ENCODE results near the gene GP9.
"Not testable (repeated sequence)": the region's sequence is repeated elsewhere in the genome, so short reads cannot be mapped to it uniquely, and the experiment has no call there.

GP9 gene

GRCh38 chr3:129069313-129070085 is 8.9 kb downstream of the GP9 start:
- not testable (repeated sequence) for DNase-seq

DNA sequence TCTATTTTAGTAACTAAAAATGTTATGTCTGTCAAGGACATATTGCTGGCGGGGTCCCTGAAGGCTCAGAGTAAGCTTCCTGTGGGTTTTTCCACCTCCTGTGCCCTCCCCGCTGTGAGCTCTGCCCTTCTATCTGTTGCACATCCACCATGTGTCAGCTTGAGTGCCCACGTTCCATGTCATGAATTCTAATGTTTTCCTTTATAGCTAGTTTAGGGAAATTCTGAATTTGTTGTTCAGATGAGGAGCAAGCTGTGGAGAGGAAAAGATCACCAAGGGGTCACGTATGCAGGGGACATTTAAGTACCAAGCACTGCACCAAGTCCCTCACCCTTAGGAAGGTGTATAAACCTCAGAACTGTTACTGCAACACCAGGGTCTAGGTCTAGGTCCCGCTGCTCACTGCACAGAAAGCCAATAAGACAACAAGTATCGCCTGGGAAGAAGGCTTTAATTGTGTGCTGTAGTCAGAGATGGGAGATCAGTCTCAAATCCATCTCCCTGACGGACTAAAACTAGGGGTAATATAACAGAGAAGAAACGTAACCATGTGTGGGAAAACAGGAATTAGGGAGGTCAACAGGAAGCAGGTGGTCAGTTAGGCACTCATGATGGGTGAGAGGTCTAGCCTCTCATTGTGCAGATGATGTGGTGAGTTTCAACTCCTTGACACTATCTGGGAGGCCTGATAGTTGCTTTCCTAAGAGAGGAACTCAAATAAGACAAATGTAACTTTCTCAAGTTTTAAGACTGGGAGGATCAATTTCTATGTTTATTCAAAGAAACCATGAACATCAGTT is 9.7 kb downstream of the GP9 start:
- DNase-seq = no peak

- DNase-seq = no peak
Observed at GRCh38 chr3:129077222-129077621, 16.6 kb downstream of the GP9 start.

DNA sequence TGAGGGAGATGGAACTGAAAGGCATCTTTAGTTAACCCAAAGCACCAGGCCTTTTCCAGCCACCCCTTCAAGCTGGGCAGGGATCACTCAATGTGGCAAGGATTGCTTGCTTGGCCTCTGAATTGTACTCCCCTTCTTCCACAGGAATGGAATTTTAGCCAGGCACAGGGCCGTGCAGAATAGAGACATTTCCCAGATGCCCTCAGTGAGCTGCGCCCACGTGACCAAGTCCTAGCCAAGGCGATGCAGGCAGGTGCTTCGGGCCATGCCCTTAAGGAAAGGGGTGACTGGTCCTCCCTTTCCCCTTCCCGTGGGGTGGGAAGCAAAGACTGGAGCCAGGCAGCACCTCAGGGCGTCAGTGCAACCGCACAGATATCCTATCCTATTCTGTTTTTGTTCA is 17.9 kb downstream of the GP9 start:
- no peak for DNase-seq

DNA sequence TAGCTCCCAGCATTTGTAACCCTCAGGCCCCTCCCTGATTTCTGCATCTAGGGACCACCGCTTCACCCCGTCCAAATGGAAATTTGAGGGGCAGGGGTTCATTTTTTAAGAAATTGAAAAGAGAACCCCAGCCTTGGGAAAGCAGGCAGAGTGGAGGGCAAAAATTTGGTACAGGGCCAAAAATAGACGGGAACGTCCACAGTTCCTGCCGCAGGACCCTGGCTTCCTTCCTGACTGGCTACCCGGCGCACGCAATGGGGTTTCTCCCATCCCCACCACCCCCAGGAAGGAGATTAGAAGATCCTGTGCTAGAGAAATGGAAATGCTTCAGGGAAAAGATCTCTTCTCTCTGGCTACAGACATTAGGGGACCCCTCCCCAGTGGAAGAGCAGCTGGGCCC is 20.9 kb downstream of the GP9 start:
- no peak for DNase-seq

- DNase-seq = no peak
Observed at GRCh38 chr3:129082026-129082425, 21.4 kb downstream of the GP9 start.

DNA sequence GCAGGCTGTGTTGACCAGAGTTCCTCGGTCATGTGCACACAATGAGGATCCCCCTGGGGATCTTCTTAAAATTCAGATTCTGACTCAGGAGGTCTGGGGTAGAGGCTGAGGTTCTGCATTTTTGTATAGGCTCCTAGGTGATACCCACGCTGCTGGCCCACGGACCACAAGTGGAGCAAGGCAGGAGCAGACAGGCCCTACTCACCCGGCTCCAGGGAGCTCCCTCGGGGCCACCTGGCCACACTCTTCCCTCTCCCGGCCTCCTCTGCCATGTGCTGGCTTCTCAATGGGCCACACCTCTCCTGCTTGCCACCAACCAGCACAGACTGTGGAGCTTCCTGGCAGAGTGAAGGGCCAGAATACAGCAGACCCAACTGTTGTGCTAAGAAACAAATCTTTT is 23.9 kb downstream of the GP9 start:
- DNase-seq = no peak

DNA sequence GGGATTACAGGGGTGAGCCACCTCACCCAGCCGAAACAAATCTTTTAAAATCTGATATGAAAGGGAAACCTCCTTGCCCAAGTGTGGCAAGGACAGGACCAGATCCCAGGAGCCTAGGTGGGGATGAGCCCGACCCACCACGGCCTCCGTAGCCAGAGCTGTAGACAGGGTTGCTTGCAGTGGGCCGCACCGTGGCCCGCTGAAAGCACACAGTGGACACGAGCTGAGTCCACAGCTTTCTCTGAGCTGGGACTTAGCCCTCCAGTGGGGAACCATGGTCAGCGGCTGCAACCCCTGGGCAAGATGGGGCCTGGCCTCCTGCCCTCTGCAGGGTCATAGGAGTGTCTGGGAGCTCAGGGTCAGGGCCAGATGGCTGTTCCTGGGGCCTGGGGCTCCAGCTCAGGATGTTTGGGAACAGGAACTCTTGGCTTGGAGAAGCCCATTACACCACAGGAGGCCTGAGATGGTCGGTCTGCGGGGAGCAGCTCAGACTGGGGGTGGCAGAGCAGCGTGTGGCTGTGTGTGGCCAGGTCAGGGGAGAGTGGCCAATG is 24.7 kb downstream of the GP9 start:
- no peak for DNase-seq

DNA sequence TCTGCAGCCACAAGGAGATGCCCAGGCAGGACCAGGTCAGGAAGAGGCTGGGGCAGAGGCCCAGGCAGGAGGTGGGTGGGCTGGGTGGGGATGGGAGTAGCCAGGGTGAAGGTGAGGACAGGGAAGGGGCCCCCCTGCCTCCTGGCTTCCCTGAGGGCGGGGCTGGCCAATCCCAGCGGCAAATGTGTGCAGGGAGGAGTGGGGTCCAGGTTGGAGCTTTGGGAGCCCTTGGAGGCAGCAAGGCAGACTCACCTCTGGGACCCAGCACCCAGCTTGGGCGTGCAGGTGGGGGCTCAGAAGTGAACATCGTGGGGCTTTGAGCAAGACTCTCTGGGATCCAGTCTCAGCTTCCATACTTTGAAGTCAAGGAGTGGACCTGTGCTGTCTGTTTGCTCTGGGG is 25.2 kb downstream of the GP9 start:
- no peak for DNase-seq

DNA sequence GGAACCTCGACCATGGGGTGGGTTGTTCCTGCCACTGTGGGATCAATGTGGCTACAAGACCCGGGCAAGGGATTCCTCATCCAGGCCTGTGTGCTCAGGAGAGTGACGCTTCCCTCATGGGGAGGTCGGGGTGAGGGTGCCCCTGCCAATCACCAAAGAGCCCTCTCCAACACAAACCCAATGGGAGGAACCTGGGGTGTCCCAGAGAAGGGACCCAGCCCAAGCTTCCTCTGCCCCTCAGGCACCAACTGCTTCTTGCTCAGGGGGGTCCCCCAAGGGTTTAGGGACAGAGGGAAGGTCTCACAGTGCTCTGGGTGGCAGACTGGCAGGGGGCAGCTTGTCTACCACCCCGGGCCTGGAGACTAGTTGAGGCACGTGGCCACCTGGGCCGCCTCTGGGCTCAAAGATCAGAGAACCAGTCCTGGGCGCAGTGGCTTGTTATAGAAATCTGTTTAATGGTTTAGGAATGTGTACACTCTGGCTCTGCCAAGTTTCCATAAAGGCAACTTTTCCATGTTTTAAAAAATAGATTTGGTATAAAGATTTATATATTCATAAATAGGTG is 26.6 kb downstream of the GP9 start:
- DNase-seq = no peak

DNA sequence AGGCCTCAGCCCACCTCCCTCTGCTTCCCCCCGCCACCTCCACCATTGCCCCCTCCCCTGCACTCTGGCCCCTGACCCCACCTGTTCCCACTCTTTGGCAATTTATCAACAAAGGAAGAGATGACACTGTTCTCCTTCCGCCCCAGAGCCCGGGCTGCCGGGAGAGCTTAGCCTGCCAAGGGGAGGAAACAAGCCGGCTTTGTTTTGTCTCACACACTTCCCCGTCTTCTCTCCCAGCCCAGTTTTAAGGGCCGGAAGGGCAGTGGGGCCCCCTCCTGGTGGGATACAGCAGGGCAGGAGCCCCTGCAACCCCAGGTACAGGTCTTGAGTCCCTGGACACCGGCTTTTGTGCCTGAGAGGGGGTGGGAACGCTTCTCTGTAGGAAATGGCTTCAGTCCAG is 27.3 kb downstream of the GP9 start:
- peak in 18 of 56 donors; percentile 8 to 60 (median 34) for DNase-seq

DNA sequence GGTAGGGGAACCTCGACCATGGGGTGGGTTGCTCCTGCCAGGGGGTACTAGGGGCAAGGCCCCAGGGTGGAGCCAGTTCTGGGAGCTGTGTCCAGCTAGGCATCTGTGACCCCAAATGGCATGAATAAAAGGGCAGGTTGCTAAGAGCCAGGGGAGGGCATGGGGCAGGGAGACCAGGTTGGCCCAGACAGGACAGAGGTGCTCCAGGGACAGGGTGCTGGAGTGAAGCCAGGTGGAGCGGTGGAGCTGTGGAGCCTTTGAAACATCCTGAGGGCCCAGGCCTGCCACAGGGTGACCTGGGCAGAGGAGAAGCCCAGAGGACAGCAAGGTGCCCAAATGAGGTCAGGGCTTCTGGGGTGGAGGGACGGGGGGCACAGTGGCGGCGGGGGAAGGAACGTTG is 27.7 kb downstream of the GP9 start:
- not testable (repeated sequence) for DNase-seq

DNA sequence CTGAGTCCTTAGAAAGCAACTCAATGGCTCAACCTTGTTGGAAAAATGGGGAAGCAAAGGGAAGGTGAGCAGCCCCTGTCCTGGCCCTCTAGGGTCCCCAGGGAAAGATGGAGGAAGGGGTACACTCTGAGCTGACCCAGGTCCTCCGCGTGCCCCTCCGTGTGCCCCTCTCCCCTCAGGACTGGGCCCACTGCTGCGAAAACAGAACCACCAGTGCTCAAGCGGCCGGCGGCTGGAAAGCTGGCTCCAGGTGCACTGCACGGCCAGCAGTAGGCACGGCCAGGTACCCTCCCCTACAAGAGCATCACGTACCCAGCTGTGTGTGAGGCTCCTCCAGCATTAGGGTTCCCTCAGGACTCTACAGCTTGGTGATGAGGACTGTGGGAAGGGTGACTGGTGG is 34.7 kb downstream of the GP9 start:
- DNase-seq = no peak

DNA sequence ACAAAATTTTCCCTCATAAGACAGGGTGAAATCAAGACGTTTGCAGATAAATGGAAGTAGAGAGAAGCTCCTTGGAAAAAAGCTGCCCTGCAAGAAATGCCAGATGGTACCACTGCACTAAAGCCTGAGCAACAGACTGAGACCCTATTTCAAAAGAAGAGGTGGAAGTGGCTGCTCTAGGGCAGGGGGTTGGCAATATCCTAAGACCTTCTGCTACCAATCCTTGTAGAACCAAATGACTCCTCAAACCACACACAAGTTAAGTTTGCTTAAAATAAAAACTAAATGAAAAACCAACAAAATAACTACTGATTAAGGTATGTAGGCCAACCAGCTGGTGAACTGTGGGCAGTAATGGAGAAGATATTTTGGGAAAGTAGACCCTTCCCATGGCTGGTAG is 39.7 kb downstream of the GP9 start:
- DNase-seq = no peak

- no peak for DNase-seq
Observed at GRCh38 chr3:129101370-129102138, 41.0 kb downstream of the GP9 start.

DNA sequence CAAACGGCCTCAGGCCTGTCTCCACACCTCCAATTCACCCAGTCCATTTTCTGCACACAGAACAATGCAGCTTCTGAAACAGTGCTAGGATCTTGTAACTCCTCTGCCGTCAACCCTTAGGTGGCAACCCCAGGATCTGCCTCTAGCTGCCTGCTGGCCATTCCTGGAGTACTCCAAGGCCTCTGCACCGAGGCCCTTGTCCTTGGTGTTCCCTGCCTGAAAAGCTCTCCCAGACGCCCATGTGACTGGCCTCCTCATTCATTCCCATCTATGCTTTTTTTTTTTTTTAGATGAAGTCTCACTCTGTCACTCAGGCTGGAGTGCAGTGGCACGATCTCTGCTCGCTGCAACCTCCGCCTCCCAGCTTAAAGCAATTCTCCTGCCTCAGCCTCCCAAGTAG is 42.7 kb downstream of the GP9 start:
- no peak for DNase-seq

DNA sequence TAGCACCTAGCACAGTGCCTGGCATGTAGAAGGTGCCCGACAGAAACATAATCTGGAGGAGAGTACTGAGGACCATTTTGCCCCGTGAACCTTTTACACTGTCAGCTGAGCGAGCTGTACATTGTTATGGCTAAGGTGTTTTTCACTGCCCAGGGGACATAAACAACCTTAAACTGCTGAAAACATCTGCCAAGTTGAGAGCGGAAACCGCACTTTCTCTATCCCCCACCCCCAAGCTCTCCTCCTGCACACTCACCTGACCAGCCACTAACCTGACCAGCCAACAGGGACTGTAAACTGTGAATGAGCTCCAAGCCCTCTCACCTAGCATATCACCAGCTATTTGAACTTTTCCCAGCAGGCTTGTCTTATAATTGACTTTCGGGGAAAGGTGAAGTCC is 43.5 kb downstream of the GP9 start:
- DNase-seq = no peak

GRCh38 chr3:129104498-129105079 is 44.0 kb downstream of the GP9 start:
- DNase-seq = no peak

DNA sequence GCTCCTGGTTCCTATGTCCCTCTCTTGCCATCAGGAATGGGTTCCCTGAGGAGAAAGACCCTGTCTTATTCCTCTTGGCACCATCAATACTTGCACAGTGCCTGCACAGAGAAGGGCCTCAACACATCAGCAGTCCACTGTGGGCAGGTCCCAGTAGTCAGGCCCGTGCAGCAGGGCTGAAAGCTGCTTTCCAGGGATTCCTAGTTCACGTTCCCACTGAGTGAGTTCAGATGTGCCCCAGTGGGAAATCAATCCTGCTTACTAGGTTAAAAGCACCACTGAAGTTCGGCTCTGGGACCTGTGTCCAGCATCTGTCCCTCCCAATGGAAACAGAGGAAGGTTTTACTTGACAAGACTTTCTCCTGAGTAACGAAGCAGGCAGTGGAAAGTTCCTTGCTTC is 45.3 kb downstream of the GP9 start:
- no peak for DNase-seq

GRCh38 chr3:129106320-129106719 is 45.7 kb downstream of the GP9 start:
- DNase-seq = no peak
